CD4-positive, alpha-beta T cell (primary cell): ENCODE measurements around the gene ZCCHC2. TPM values are rescaled to one million over a fixed set of nuclear protein-coding genes. Genes with fewer than 3 reads are reported as not detected.

Source experiments
- ATAC-seq: fragments of 200-7000 bp; cut with Tn5 transposase; one replicate; pipeline ENCODE4 v1.10.0; 2022; ENCODE audit warnings: mild to moderate bottlenecking; ENCODE audit not compliant: poor library complexity
- CTCF ChIA-PET: fragments of 350-600 bp; sonication (Branson Sonifier 250); formaldehyde crosslinking; loops from one replicate; lab custom pipeline; 2021; ENCODE audit warnings: antibody characterized with exemption, inconsistent platforms; lab: Charles Lee
- POLR2A ChIA-PET: fragments of 350-600 bp; sonication (Branson Sonifier 250); formaldehyde crosslinking; loops from one replicate; lab custom pipeline; 2021; ENCODE audit warnings: antibody characterized with exemption, inconsistent platforms; lab: Charles Lee
- DNase-seq, 14 experiments: peaks; one replicate each; pipeline ENCODE4 v3.0.0-alpha.2; 2013 to 2020; ENCODE audit warnings: mixed read lengths in 2 of 14
- H3K27ac ChIP-seq, 2 donors: one replicate each; pipeline versions ENCODE4 v1.5.1 to v1.7.0; 2013; ENCODE audit warnings: low read length in 2 of 2, low read depth in 1 of 2, mild to moderate bottlenecking in 1 of 2
- H3K27me3 ChIP-seq, 2 experiments: 1 replicate in 1 of 2; 2 replicates in 1 of 2; pipeline versions ENCODE4 v1.6.1 to v1.7.0; 2013; ENCODE audit warnings: low read length in 2 of 2, control low read depth in 1 of 2, mild to moderate bottlenecking in 1 of 2, moderate library complexity in 1 of 2; ENCODE audit not compliant: insufficient read depth in 2 of 2, control insufficient read depth in 1 of 2
- H3K36me3 ChIP-seq: one replicate; pipeline ENCODE4 v1.6.1; 2013; ENCODE audit warnings: low read length, control low read depth; ENCODE audit not compliant: insufficient read depth
- H3K4me1 ChIP-seq: one replicate; pipeline ENCODE4 v1.6.1; 2013; ENCODE audit warnings: low read length, control low read depth; ENCODE audit not compliant: insufficient read depth
- H3K4me3 ChIP-seq: one replicate; pipeline ENCODE4 v1.5.1; 2013; ENCODE audit warnings: mild to moderate bottlenecking, low read length, moderate library complexity
- H3K9me3 ChIP-seq, 2 experiments: 1 replicate in 1 of 2; 2 replicates in 1 of 2; pipeline versions ENCODE4 v1.6.1 to v1.7.0; 2013; ENCODE audit warnings: low read length in 2 of 2, mild to moderate bottlenecking in 2 of 2, control low read depth in 1 of 2, moderate library complexity in 1 of 2; ENCODE audit not compliant: control insufficient read depth in 1 of 2, insufficient read depth in 1 of 2
- H3K27ac Mint-ChIP-seq: one replicate; pipeline ENCODE4 v1.8.0; 2020; ENCODE audit warnings: mixed read lengths
- H3K27me3 Mint-ChIP-seq: one replicate; pipeline ENCODE4 v1.8.0; 2021; ENCODE audit warnings: mixed read lengths
- H3K36me3 Mint-ChIP-seq: one replicate; pipeline ENCODE4 v1.8.0; 2021; ENCODE audit warnings: low read depth, mixed read lengths
- H3K4me1 Mint-ChIP-seq: one replicate; pipeline ENCODE4 v1.8.0; 2021; ENCODE audit warnings: low read depth, mixed read lengths
- H3K4me3 Mint-ChIP-seq: one replicate; pipeline ENCODE4 v1.8.0; 2020; ENCODE audit warnings: mild to moderate bottlenecking, mixed read lengths
- H3K9me3 Mint-ChIP-seq: one replicate; pipeline ENCODE4 v1.8.0; 2020; ENCODE audit warnings: mixed read lengths
- intact Hi-C, 2 experiments: fragments of 100-400 bp; cut with DNase I in 1 of 2; cut with micrococcal nuclease in 1 of 2; formaldehyde crosslinking; loops; one replicate each; pipeline versions ENCODE4 v1.15.1 to v1.9.0; 2023 to 2025; cut with DNase I, micrococcal nuclease
- total RNA-seq, 174 experiments: library from RNA in 2 of 174; stranded (reverse) in 2 of 174; gene quantifications; one replicate each; pipeline ENCODE4 v1.2.3 and lab custom pipeline; 2021 to 2026
- TF ChIP-seq, protein P1 (sequence below): fragments of 200-600 bp; IDR thresholded peaks from one replicate; pipeline ENCODE4 v1.8.0; 2022; ENCODE audit warnings: antibody characterized with exemption, mild to moderate bottlenecking

Gene ZCCHC2
- total RNA-seq, 2 experiments from 2014 or later: 85.0 to 85.4 TPM

DNA sequence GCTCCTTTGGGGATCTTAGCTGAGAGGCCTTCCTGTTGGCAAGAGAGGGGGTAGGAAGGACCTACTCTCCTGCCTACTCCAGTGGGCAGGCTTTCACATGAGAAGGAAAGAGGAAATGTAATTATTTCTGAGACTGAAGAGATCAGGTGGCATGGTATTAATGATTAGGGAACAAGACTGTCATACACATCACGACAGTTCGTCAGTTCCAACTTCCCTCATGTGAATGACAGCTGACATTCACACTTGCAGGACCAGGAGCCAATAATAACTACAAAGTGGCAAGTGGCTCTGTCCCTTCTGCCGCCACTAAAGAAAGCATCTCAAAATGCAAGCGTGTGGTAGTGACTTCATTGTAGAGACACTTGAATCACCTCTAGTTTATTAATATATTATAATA, 90.0 kb downstream of the ZCCHC2 start:
- POLR2A ChIA-PET: no interaction called here
- H3K27ac ChIP-seq: no peak overlapping the region
- Mint-ChIP-seq H3K4me3 (no peak overlapping the region), H3K27me3 (peaks cover 33% of the 10 kb centered on the region), H3K4me1 (no peaks in the 10 kb centered on the region), H3K36me3 (no peaks in the 10 kb centered on the region), H3K27ac (no peak overlapping the region), H3K9me3 (no peaks in the 10 kb centered on the region)
- DNase-seq: no peak
- CTCF ChIA-PET: no interaction called here
- H3K36me3 ChIP-seq: no peaks in the 10 kb centered on the region
- ATAC-seq: no peak
- peaks cover 0 to 10% of the 10 kb centered on the region in 2 experiments for H3K27me3 ChIP-seq
- H3K4me1 ChIP-seq: no peaks in the 10 kb centered on the region
- H3K9me3 ChIP-seq: peaks cover 0 to 9% of the 10 kb centered on the region in 2 experiments
- TF ChIP-seq, protein P1, sequence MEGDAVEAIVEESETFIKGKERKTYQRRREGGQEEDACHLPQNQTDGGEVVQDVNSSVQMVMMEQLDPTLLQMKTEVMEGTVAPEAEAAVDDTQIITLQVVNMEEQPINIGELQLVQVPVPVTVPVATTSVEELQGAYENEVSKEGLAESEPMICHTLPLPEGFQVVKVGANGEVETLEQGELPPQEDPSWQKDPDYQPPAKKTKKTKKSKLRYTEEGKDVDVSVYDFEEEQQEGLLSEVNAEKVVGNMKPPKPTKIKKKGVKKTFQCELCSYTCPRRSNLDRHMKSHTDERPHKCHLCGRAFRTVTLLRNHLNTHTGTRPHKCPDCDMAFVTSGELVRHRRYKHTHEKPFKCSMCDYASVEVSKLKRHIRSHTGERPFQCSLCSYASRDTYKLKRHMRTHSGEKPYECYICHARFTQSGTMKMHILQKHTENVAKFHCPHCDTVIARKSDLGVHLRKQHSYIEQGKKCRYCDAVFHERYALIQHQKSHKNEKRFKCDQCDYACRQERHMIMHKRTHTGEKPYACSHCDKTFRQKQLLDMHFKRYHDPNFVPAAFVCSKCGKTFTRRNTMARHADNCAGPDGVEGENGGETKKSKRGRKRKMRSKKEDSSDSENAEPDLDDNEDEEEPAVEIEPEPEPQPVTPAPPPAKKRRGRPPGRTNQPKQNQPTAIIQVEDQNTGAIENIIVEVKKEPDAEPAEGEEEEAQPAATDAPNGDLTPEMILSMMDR: no peak
- intact Hi-C loops: no loop called here
- no peak overlapping the region for H3K4me3 ChIP-seq

DNA sequence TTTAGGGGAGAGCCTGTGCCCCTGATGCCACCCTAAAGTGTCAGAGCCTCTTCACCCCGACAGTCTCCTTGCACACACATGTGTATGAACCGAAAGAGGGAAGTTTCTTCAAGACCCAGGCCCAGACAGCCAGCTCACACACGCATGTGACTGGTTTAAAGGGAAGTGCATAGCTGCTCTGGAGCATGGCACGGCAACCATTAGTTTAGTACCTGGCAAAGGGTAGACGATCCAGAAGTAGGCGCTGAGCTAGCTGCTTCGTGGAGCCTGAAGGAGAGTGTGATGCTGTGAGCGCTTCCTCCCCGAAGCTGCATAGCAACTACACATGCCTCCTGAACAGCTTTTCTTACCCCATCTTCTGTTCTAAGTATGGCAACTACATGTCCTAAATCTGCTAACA, 91.7 kb downstream of the ZCCHC2 start:
- no peak overlapping the region for H3K27ac ChIP-seq
- DNase-seq (peak in 2 of 14 experiments; percentile 14 to 29), ATAC-seq (no peak)
- H3K4me3 ChIP-seq: no peak overlapping the region
- TF ChIP-seq, protein P1: no peak
- H3K4me1 Mint-ChIP-seq: no peaks in the 10 kb centered on the region
- no peaks in the 10 kb centered on the region for H3K9me3 Mint-ChIP-seq
- ChIA-PET POLR2A (no interaction called here), CTCF (no interaction called here)
- peaks cover 0 to 10% of the 10 kb centered on the region in 2 experiments for H3K27me3 ChIP-seq
- no peaks in the 10 kb centered on the region for H3K36me3 Mint-ChIP-seq
- intact Hi-C loops: no loop called here
- peaks cover 0 to 9% of the 10 kb centered on the region in 2 experiments for H3K9me3 ChIP-seq
- H3K36me3 ChIP-seq: no peaks in the 10 kb centered on the region
- H3K27ac Mint-ChIP-seq: no peak overlapping the region
- H3K27me3 Mint-ChIP-seq: peaks cover 35% of the 10 kb centered on the region
- H3K4me1 ChIP-seq: no peaks in the 10 kb centered on the region
- H3K4me3 Mint-ChIP-seq: no peak overlapping the region

DNA sequence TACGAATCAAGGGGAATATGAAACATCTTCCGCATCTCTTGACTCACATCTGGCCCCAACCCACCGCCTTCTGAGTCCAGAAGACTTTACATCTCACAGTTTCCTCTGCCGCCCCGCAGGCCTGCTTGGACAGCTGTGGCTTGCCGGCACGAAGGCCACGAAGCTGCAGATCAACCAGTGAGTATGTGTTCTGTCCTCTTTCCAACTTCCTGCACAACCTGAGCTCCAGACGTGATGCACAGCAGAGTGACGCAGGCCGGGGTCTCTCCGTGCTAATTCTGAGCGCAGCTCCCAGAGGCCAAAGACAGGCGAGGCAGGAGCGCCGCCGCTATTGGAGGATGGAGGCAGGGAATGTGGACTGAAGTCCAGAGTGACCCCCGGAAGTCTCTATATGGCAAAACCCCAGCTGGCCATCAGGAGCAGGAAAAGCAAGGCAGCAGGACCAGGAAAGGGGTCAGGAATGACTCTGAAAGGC, 93.5 kb downstream of the ZCCHC2 start:
- no peak for DNase-seq
- Mint-ChIP-seq H3K36me3 (no peaks in the 10 kb centered on the region), H3K4me3 (no peak overlapping the region), H3K27me3 (peaks cover 28% of the 10 kb centered on the region), H3K27ac (no peak overlapping the region), H3K4me1 (no peaks in the 10 kb centered on the region), H3K9me3 (no peaks in the 10 kb centered on the region)
- intact Hi-C loops: no loop called here
- peaks cover 0 to 5% of the 10 kb centered on the region in 2 experiments for H3K9me3 ChIP-seq
- no peak overlapping the region for H3K4me3 ChIP-seq
- CTCF ChIA-PET: interaction anchor here (0.5 kb wide), 1 partner anchor 421 kb away, joined by 5 read pairs; no protein-coding TSS in a partner anchor
- H3K4me1 ChIP-seq: no peaks in the 10 kb centered on the region
- no peaks in the 10 kb centered on the region for H3K36me3 ChIP-seq
- no peak for ATAC-seq
- POLR2A ChIA-PET: interaction anchor here (0.5 kb wide), 1 partner anchor 33 kb away, joined by 4 read pairs; no protein-coding TSS in a partner anchor
- peaks cover 0 to 8% of the 10 kb centered on the region in 2 experiments for H3K27me3 ChIP-seq
- TF ChIP-seq, protein P1: no peak
- no peak overlapping the region for H3K27ac ChIP-seq
